Measurements from ENCODE around the gene DCAF17.

GRCh38 chr2:171522788-171523087 lies 88.7 kb downstream of the DCAF17 start:
- TF ChIP-seq POLR2A (IDR thresholded peaks at IDR 0.05), result no peak
- TF ChIP-seq, protein P1, sequence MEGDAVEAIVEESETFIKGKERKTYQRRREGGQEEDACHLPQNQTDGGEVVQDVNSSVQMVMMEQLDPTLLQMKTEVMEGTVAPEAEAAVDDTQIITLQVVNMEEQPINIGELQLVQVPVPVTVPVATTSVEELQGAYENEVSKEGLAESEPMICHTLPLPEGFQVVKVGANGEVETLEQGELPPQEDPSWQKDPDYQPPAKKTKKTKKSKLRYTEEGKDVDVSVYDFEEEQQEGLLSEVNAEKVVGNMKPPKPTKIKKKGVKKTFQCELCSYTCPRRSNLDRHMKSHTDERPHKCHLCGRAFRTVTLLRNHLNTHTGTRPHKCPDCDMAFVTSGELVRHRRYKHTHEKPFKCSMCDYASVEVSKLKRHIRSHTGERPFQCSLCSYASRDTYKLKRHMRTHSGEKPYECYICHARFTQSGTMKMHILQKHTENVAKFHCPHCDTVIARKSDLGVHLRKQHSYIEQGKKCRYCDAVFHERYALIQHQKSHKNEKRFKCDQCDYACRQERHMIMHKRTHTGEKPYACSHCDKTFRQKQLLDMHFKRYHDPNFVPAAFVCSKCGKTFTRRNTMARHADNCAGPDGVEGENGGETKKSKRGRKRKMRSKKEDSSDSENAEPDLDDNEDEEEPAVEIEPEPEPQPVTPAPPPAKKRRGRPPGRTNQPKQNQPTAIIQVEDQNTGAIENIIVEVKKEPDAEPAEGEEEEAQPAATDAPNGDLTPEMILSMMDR (IDR thresholded peaks at IDR 0.05), result no peak

All from body of pancreas (tissue), 4 donors.